Duodenal mucosa (tissue), 2 donors: Measurements from ENCODE around the gene CARD18.

Experiments
- H3K27ac ChIP-seq: one replicate; pipeline ENCODE4 v1.7.0; 2013; ENCODE audit warnings: low read depth, low read length
- H3K27me3 ChIP-seq, 2 donors: one replicate each; pipeline ENCODE4 v1.7.0; 2013; ENCODE audit warnings: low read length in 2 of 2, control low read depth in 1 of 2; ENCODE audit not compliant: insufficient read depth in 2 of 2, control insufficient read depth in 1 of 2
- H3K36me3 ChIP-seq, 2 donors: one replicate each; pipeline ENCODE4 v1.7.0; 2013; ENCODE audit warnings: low read length in 2 of 2, control low read depth in 1 of 2; ENCODE audit not compliant: insufficient read depth in 2 of 2, control insufficient read depth in 1 of 2
- H3K4me1 ChIP-seq, 2 donors: one replicate each; pipeline ENCODE4 v1.7.0; 2013; ENCODE audit warnings: low read length in 2 of 2, control low read depth in 1 of 2; ENCODE audit not compliant: insufficient read depth in 2 of 2, control insufficient read depth in 1 of 2
- H3K4me3 ChIP-seq, 2 donors: one replicate each; pipeline ENCODE4 v1.7.0; 2013; ENCODE audit warnings: low read length in 2 of 2, low read depth in 1 of 2
- H3K9ac ChIP-seq, 2 donors: one replicate each; pipeline ENCODE4 v1.7.0; 2013; ENCODE audit warnings: low read length in 2 of 2, low read depth in 1 of 2
- H3K9me3 ChIP-seq, 2 donors: one replicate each; pipeline ENCODE4 v1.7.0; 2013; ENCODE audit warnings: low read length in 2 of 2, control low read depth in 1 of 2; ENCODE audit not compliant: control insufficient read depth in 1 of 2

CARD18 gene, protein sequence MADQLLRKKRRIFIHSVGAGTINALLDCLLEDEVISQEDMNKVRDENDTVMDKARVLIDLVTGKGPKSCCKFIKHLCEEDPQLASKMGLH

GRCh38 chr11:105139669-105140068 lies at the start of gene CARD18:
Gene CARD18 (minus strand): TSS chr11:105139769. CDS start chr11:105139726, 43 bp downstream.
- Histone ChIP-seq H3K4me3 (no peak within 1 kb of the TSS), H3K4me1 (no peaks in the 10 kb centered on the region), H3K27ac (no peak within 1 kb of the TSS), H3K27me3 (no peaks in the 10 kb centered on the region), H3K9ac (no peak within 1 kb of the TSS), H3K9me3 (no peaks in the 10 kb centered on the region), H3K36me3 (no peaks in the 10 kb centered on the region)

GRCh38 chr11:105183987-105184386 lies 44.4 kb upstream of the CARD18 start:
- H3K4me3 ChIP-seq: no peak overlapping the region
- no peaks in the 10 kb centered on the region for H3K4me1 ChIP-seq
- no peaks in the 10 kb centered on the region for H3K27me3 ChIP-seq
- no peaks in the 10 kb centered on the region for H3K36me3 ChIP-seq
- H3K27ac ChIP-seq: no peak overlapping the region
- H3K9ac ChIP-seq: no peak overlapping the region
- H3K9me3 ChIP-seq: no peaks in the 10 kb centered on the region

- no peak overlapping the region for H3K9ac ChIP-seq
- no peaks in the 10 kb centered on the region for H3K27me3 ChIP-seq
- no peak overlapping the region for H3K27ac ChIP-seq
- no peaks in the 10 kb centered on the region for H3K4me1 ChIP-seq
- H3K9me3 ChIP-seq: no peaks in the 10 kb centered on the region
- no peak overlapping the region for H3K4me3 ChIP-seq
- H3K36me3 ChIP-seq: no peaks in the 10 kb centered on the region
Observed at GRCh38 chr11:105183426-105183825, 43.9 kb upstream of the CARD18 start.

- no peak overlapping the region for H3K27ac ChIP-seq
- H3K9me3 ChIP-seq: no peaks in the 10 kb centered on the region
- H3K4me3 ChIP-seq: no peak overlapping the region
- no peaks in the 10 kb centered on the region for H3K27me3 ChIP-seq
- no peaks in the 10 kb centered on the region for H3K4me1 ChIP-seq
- H3K9ac ChIP-seq: no peak overlapping the region
- H3K36me3 ChIP-seq: no peaks in the 10 kb centered on the region
Observed at GRCh38 chr11:105181521-105181920, 42.0 kb upstream of the CARD18 start.

- H3K27ac ChIP-seq: no peak overlapping the region
Observed at GRCh38 chr11:105181100-105181499, 41.5 kb upstream of the CARD18 start.

GRCh38 chr11:105179542-105180278 lies 40.1 kb upstream of the CARD18 start:
- H3K36me3 ChIP-seq: no peaks in the 10 kb centered on the region
- no peak overlapping the region for H3K4me3 ChIP-seq
- no peaks in the 10 kb centered on the region for H3K27me3 ChIP-seq
- H3K9ac ChIP-seq: no peak overlapping the region
- no peaks in the 10 kb centered on the region for H3K9me3 ChIP-seq
- no peaks in the 10 kb centered on the region for H3K4me1 ChIP-seq
- H3K27ac ChIP-seq: no peak overlapping the region

More at GRCh38 chr11:105181100-105181499, 41.5 kb upstream of the CARD18 start:
- Histone ChIP-seq H3K27me3 (no peaks in the 10 kb centered on the region), H3K36me3 (no peaks in the 10 kb centered on the region), H3K9me3 (no peaks in the 10 kb centered on the region), H3K4me3 (no peak overlapping the region), H3K9ac (no peak overlapping the region), H3K4me1 (no peaks in the 10 kb centered on the region)

- no peak overlapping the region for H3K27ac ChIP-seq
- no peaks in the 10 kb centered on the region for H3K9me3 ChIP-seq
- no peaks in the 10 kb centered on the region for H3K4me1 ChIP-seq
- no peak overlapping the region for H3K4me3 ChIP-seq
- no peaks in the 10 kb centered on the region for H3K36me3 ChIP-seq
- no peak overlapping the region for H3K9ac ChIP-seq
- no peaks in the 10 kb centered on the region for H3K27me3 ChIP-seq
Observed at GRCh38 chr11:105177658-105178057, 38.1 kb upstream of the CARD18 start.

DNA sequence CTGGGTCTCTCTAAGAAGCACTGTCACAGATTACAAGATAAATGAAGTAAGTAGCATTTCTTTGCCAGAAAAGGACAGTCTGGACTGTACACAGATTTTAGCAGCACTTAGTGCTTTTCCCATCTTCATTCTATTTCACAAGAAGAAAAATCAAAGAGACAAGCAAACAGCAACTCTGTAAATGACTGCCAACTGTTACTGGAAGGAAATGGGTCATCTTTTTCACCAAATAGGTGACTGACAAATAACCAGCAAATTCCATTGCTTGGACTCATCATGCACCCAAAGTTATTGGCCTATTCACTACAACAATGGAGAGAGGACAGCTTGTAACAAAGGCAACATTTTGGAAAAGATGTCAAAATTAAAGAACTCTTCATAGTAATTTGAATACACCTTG lies 28.9 kb upstream of the CARD18 start:
- no peak overlapping the region for H3K4me3 ChIP-seq
- H3K27me3 ChIP-seq: no peaks in the 10 kb centered on the region
- H3K27ac ChIP-seq: no peak overlapping the region
- no peak overlapping the region for H3K9ac ChIP-seq
- H3K4me1 ChIP-seq: no peaks in the 10 kb centered on the region
- H3K36me3 ChIP-seq: no peaks in the 10 kb centered on the region
- H3K9me3 ChIP-seq: no peaks in the 10 kb centered on the region

DNA sequence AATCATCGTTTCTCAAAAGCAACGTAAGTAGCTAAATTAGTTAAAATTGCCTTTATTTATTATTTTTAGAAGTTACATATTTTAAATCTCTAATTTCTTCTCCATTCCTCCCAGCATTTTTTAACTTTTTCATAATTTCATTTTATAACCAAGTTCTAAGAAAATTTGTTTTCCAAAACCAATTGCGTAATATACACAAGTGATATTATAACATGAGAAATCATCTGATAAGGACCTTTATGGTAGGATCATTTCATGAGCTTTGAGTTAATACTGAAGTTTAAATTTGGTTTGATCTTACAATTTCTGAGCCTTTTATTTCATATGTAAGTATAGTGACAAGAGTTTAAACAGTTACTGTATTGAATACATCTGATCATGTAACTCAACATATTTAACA lies 27.7 kb upstream of the CARD18 start:
- Histone ChIP-seq H3K27me3 (no peaks in the 10 kb centered on the region), H3K36me3 (no peaks in the 10 kb centered on the region), H3K9ac (no peak overlapping the region), H3K4me3 (no peak overlapping the region), H3K4me1 (no peaks in the 10 kb centered on the region), H3K9me3 (no peaks in the 10 kb centered on the region), H3K27ac (no peak overlapping the region)

- Histone ChIP-seq H3K27ac (no peak overlapping the region), H3K9me3 (no peaks in the 10 kb centered on the region), H3K36me3 (no peaks in the 10 kb centered on the region), H3K4me3 (no peak overlapping the region), H3K4me1 (no peaks in the 10 kb centered on the region), H3K27me3 (no peaks in the 10 kb centered on the region), H3K9ac (no peak overlapping the region)
Observed at GRCh38 chr11:105164208-105164607, 24.6 kb upstream of the CARD18 start.
